ENCODE results near the gene WDPCP. TPM values are rescaled to one million over a fixed set of nuclear protein-coding genes. Genes with fewer than 3 reads are reported as not detected.

The WDPCP gene
- total and polyA plus RNA-seq, 10 of the 15 experiments (the other 5 are each of a cell fraction or from before 2014, with no cell fraction given) = 2.1 to 7.9 (median 4.6) TPM

DNA sequence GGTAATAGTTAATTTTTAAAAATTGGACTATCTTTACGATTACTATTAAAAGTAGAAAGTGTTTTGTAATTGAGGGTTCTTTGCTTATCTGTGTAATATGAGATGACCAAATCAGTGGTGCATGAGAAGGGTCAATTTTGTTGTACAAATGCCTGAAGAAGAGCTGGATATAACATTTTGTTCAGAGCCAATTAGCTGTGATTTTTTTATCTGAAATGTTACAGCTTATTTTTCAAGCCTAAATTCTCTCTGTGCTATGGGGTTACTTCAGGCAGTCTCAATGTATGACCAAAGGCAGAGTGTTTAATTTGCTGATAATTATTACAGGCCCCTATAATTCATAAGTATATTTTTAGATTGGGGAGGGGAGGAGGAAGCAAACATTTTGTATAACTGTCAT lies 495.9 kb downstream of the WDPCP start:
- Histone ChIP-seq H3K27ac (ENCODE audit: control insufficient read depth, insufficient read depth) (no peak overlapping the region), H4K20me1 (ENCODE audit: control insufficient read depth, insufficient read depth) (no peaks in the 10 kb centered on the region), H3K9me3 (replicated peaks; ENCODE audit: control insufficient read depth, insufficient read depth, low read length) (no peaks in the 10 kb centered on the region), H3K4me2 (ENCODE audit: control insufficient read depth, insufficient read depth) (no peak overlapping the region), H3K36me3 (ENCODE audit: control insufficient read depth in 2 of 2, insufficient read depth in 2 of 2, low read length in 1 of 2) (no peaks in the 10 kb centered on the region), H3K79me2 (ENCODE audit: control insufficient read depth, insufficient read depth, low read length) (no peaks in the 10 kb centered on the region), H3K4me3 (no peak overlapping the region), H3K27me3 (replicated peaks in 1 of 2; ENCODE audit: control insufficient read depth in 2 of 2, insufficient read depth in 2 of 2, low read length in 1 of 2) (no peaks in the 10 kb centered on the region), H3K4me1 (ENCODE audit: control insufficient read depth, insufficient read depth, low read length) (no peaks in the 10 kb centered on the region), H3K9ac (ENCODE audit: control insufficient read depth, insufficient read depth, low read length) (no peak overlapping the region), H2AFZ (ENCODE audit: control insufficient read depth, low read depth, low read length) (no peak overlapping the region)
- FAIRE-seq (no peak), ATAC-seq (no peak), DNase-seq (ENCODE audit: low read depth, low spot score) (no peak)
- in situ Hi-C loops (cut with MboI) = no loop called here
- WGBS (ENCODE audit: insufficient coverage, insufficient replicate concordance, low lambda C conversion rate, missing lambda C conversion rate) = 0% methylated on average over 1 of the region's 1 CpG
- intact Hi-C loops (cut with micrococcal nuclease; ENCODE audit: unreplicated experiment) = no loop called here
- BruUV-seq (replicated peaks) = no TSS peak
- ChIA-PET POLR2A (no interaction called here), SMC1A (ENCODE audit: uncharacterized antibody, unreplicated experiment) (interaction anchor here (0.7 to 1.2 kb wide), 4 partner anchors 12 to 253 kb away, joined by 3 to 4 read pairs (median 3); no protein-coding TSS in a partner anchor), CTCF (interaction anchor here (0.9 to 1.5 kb wide), 3 partner anchors 13 to 38 kb away, joined by 3 to 4 read pairs (median 3); no protein-coding TSS in a partner anchor), RAD21 (ENCODE audit: unreplicated experiment) (no interaction called here)
- TF ChIP-seq STAT1 (conservative IDR thresholded peaks at IDR 0.05) (no peak), TCF3 (IDR thresholded peaks at IDR 0.05; ENCODE audit: borderline replicate concordance, insufficient read depth, low read depth, low read length) (no peak), NBN (IDR thresholded peaks at IDR 0.05) (no peak), NFIC (IDR thresholded peaks at IDR 0.05; ENCODE audit: low read depth, low read length) (no peak), ZNF384 (IDR thresholded peaks at IDR 0.05; ENCODE audit: borderline replicate concordance, low read depth, low read length) (no peak), SMC3 (IDR thresholded peaks at IDR 0.05; ENCODE audit: borderline replicate concordance, low read length) (no peak), EP300 (IDR thresholded peaks at IDR 0.05; ENCODE audit: borderline replicate concordance in 1 of 2, control insufficient read depth in 1 of 2, low read depth in 2 of 2, low read length in 2 of 2) (no peak), JUND (IDR thresholded peaks at IDR 0.05; ENCODE audit: low read depth, low read length) (no peak), CHD2 (IDR thresholded peaks at IDR 0.05; ENCODE audit: borderline replicate concordance, low read depth, low read length) (no peak), MYC (IDR thresholded peaks at IDR 0.05; ENCODE audit: insufficient read depth, insufficient read length, insufficient replicate concordance, low read length, severe bottlenecking) (no peak), YBX1 (IDR thresholded peaks at IDR 0.05) (no peak), TBL1XR1 (IDR thresholded peaks at IDR 0.05; ENCODE audit: low read depth, low read length) (no peak), SMARCA5 (IDR thresholded peaks at IDR 0.05) (no peak)
- TF ChIP-seq, protein P1, sequence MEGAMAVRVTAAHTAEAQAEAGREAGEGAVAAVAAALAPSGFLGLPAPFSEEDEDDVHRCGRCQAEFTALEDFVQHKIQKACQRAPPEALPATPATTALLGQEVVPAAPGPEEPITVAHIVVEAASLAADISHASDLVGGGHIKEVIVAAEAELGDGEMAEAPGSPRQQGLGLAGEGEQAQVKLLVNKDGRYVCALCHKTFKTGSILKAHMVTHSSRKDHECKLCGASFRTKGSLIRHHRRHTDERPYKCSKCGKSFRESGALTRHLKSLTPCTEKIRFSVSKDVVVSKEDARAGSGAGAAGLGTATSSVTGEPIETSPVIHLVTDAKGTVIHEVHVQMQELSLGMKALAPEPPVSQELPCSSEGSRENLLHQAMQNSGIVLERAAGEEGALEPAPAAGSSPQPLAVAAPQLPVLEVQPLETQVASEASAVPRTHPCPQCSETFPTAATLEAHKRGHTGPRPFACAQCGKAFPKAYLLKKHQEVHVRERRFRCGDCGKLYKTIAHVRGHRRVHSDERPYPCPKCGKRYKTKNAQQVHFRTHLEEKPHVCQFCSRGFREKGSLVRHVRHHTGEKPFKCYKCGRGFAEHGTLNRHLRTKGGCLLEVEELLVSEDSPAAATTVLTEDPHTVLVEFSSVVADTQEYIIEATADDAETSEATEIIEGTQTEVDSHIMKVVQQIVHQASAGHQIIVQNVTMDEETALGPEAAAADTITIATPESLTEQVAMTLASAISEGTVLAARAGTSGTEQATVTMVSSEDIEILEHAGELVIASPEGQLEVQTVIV (IDR thresholded peaks at IDR 0.05; ENCODE audit: borderline replicate concordance, partially characterized antibody) = no peak
- TF ChIP-seq, protein P2, sequence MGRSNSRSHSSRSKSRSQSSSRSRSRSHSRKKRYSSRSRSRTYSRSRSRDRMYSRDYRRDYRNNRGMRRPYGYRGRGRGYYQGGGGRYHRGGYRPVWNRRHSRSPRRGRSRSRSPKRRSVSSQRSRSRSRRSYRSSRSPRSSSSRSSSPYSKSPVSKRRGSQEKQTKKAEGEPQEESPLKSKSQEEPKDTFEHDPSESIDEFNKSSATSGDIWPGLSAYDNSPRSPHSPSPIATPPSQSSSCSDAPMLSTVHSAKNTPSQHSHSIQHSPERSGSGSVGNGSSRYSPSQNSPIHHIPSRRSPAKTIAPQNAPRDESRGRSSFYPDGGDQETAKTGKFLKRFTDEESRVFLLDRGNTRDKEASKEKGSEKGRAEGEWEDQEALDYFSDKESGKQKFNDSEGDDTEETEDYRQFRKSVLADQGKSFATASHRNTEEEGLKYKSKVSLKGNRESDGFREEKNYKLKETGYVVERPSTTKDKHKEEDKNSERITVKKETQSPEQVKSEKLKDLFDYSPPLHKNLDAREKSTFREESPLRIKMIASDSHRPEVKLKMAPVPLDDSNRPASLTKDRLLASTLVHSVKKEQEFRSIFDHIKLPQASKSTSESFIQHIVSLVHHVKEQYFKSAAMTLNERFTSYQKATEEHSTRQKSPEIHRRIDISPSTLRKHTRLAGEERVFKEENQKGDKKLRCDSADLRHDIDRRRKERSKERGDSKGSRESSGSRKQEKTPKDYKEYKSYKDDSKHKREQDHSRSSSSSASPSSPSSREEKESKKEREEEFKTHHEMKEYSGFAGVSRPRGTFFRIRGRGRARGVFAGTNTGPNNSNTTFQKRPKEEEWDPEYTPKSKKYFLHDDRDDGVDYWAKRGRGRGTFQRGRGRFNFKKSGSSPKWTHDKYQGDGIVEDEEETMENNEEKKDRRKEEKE (IDR thresholded peaks at IDR 0.05) = no peak
- TF ChIP-seq, protein P3, sequence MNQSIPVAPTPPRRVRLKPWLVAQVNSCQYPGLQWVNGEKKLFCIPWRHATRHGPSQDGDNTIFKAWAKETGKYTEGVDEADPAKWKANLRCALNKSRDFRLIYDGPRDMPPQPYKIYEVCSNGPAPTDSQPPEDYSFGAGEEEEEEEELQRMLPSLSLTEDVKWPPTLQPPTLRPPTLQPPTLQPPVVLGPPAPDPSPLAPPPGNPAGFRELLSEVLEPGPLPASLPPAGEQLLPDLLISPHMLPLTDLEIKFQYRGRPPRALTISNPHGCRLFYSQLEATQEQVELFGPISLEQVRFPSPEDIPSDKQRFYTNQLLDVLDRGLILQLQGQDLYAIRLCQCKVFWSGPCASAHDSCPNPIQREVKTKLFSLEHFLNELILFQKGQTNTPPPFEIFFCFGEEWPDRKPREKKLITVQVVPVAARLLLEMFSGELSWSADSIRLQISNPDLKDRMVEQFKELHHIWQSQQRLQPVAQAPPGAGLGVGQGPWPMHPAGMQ (IDR thresholded peaks at IDR 0.05; ENCODE audit: borderline replicate concordance) = no peak
